Heart left ventricle (tissue), 16 donors: Measurements from ENCODE around the gene DDX56. TPM values are rescaled to one million over a fixed set of nuclear protein-coding genes. Genes with fewer than 3 reads are reported as not detected.

Source experiments
- ATAC-seq, 4 donors: fragments of 200-7000 bp; cut with Tn5 transposase; one replicate each; pipeline ENCODE4 v1.9.1; 2020 to 2022; ENCODE audit warnings: moderate library complexity in 4 of 4, mild to moderate bottlenecking in 3 of 4, moderate number of reproducible peaks in 1 of 4
- DNase-seq, 5 donors: peaks; one replicate each; pipeline ENCODE4 v3.0.0-alpha.2; 2020
- H3K27ac ChIP-seq, 12 donors: fragments of 200-600 bp; sonication (generic) in 4 of 12; one replicate each; pipeline versions ENCODE4 v1.5.0 to v1.8.0; 2016 to 2022; ENCODE audit warnings: mild to moderate bottlenecking in 2 of 12
- H3K27me3 ChIP-seq, 9 donors: fragments of 200-600 bp; sonication (generic) in 2 of 9; one replicate each; pipeline versions ENCODE4 v1.5.1 to v1.8.0; 2016 to 2022; ENCODE audit warnings: mild to moderate bottlenecking in 3 of 9
- H3K36me3 ChIP-seq, 9 donors: fragments of 200-600 bp; sonication (generic) in 2 of 9; one replicate each; pipeline versions ENCODE4 v1.5.0 to v1.8.0; 2018 to 2022; ENCODE audit warnings: mild to moderate bottlenecking in 2 of 9
- H3K4me1 ChIP-seq, 12 donors: fragments of 200-600 bp; sonication (generic) in 4 of 12; one replicate each; pipeline versions ENCODE4 v1.5.0 to v1.8.0; 2016 to 2022; ENCODE audit warnings: mild to moderate bottlenecking in 3 of 12
- H3K4me3 ChIP-seq, 12 donors: fragments of 200-600 bp; sonication (generic) in 4 of 12; one replicate each; pipeline versions ENCODE4 v1.5.0 to v1.8.0; 2017 to 2022; ENCODE audit warnings: mild to moderate bottlenecking in 9 of 12, moderate library complexity in 4 of 12
- H3K9me3 ChIP-seq, 12 donors: fragments of 200-600 bp; sonication (generic) in 4 of 12; one replicate each; pipeline versions ENCODE4 v1.5.0 to v1.8.0; 2016 to 2022; ENCODE audit warnings: mild to moderate bottlenecking in 1 of 12
- POLR2A ChIP-seq, 2 donors: fragments of 450-650 bp; IDR thresholded peaks; one replicate each; pipeline ENCODE4 v1.6.1; 2017; ENCODE audit warnings: antibody characterized with exemption in 2 of 2, mild to moderate bottlenecking in 2 of 2, moderate library complexity in 2 of 2
- WGBS, 4 donors: extraction: QIAGEN DNeasy Blood & Tissue Kit in 2 of 4; methylation state at CpG; one replicate each; pipeline versions ENCODE4 v1.1.5 to v1.1.7; 2013 to 2018; 5-methylcytosine and 5-hydroxymethylcytosine counted together
- intact Hi-C, 10 donors: fragments of 100-400 bp; cut with DNase I; formaldehyde crosslinking; loops; one replicate each; pipeline versions ENCODE4 v1.11.1 to v1.14.2; 2022
- polyA plus RNA-seq, 2 donors: library from polyadenylated mRNA; stranded (reverse); fragments of 200-250 nt; gene quantifications; one replicate each; pipeline ENCODE4 v1.2.3, GENCODE V29; 2013
- total RNA-seq, 9 donors: library from RNA; depleted of rRNA in 2 of 9; stranded (reverse); fragments of >200 nt in 2 of 9; fragmentation: NEBNext Ultra II Directional in 3 of 9; extraction: Animal tissue kit (Norgen Biotek cat#: 25700) in 3 of 9; gene quantifications; one replicate each; pipeline versions ENCODE4 v1.1.0 to v1.2.4, GENCODE V29; 2016 to 2023
- TF ChIP-seq, protein P1 (sequence below), 12 donors: fragments of 200-600 bp; sonication (generic) in 4 of 12; IDR thresholded peaks; one replicate each; pipeline versions ENCODE4 v1.5.0 to v1.8.0; 2018 to 2022; ENCODE audit warnings: antibody characterized with exemption in 12 of 12, mild to moderate bottlenecking in 5 of 12
- donor health status: ischemic (EF 13 %, LVEDD 7.1; RV severe dilation, severe dysfunction).
- donor health status: healthy with polysubstance abuse.
- donor health status: DM: no; HTN: yes; CAD: no.
- donor health status: DM: no; HTN: no; CAD: no.
- donor health status: ischemic (EF 25% LVEDD 6.9; RV normal size, moderate dysfunction).
- donor health status: ischemic (EF 25% LVEDD 5.7; RV mildly dilated, moderate dysfunction).
- donor health status: healthy.
- donor health status: DM: yes; HTN: yes; CAD: no.
- donor health status: ischemic (EF 35%, LVEDD 5.7; RV mildly dilated, moderate dysfunction).
- donor health status: nonischemic (EF 11% LVEDD 7.7; RV severe dilation, severe dysfunction).
- donor health status: DM: yes; HTN: yes; CAD: no.
- donor health status: PGD.
- donor health status: ischemic (EF 29% LVEDD 5.4; RV normal size, mild dysfunction).
- donor health status: nonischemic (EF 23%, LVEDD 6.1; RV moderate dilation, normal function).

The DDX56 gene
- total and polyA plus RNA-seq, 11 donors = 19.4 to 43.4 (median 28.7) TPM

DNA sequence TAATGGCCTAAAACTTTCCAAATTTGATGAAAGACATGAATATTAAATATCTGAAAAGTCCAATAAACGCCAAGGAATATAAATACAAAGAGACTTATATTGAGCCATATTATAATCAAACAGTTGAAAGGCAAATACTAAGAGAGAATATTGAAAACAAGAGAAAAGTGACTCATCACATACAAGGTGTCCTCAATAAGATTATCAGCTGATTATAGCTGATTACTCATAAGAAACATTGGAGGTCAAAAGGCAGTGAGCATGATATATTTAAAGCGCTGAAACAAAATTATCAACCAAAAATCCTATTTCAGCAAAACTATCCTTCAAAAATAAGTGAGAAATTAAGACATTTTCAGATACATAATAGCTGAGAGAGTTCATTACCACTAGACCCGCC lies 24.8 kb downstream of the DDX56 start:
- DNase-seq (no peak), ATAC-seq (no peak)
- TF ChIP-seq, protein P1, sequence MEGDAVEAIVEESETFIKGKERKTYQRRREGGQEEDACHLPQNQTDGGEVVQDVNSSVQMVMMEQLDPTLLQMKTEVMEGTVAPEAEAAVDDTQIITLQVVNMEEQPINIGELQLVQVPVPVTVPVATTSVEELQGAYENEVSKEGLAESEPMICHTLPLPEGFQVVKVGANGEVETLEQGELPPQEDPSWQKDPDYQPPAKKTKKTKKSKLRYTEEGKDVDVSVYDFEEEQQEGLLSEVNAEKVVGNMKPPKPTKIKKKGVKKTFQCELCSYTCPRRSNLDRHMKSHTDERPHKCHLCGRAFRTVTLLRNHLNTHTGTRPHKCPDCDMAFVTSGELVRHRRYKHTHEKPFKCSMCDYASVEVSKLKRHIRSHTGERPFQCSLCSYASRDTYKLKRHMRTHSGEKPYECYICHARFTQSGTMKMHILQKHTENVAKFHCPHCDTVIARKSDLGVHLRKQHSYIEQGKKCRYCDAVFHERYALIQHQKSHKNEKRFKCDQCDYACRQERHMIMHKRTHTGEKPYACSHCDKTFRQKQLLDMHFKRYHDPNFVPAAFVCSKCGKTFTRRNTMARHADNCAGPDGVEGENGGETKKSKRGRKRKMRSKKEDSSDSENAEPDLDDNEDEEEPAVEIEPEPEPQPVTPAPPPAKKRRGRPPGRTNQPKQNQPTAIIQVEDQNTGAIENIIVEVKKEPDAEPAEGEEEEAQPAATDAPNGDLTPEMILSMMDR (IDR thresholded peaks at IDR 0.05) = no peak
- no peak for TF ChIP-seq POLR2A (IDR thresholded peaks at IDR 0.05)
- H3K27me3 ChIP-seq = no peaks in the 10 kb centered on the region
- intact Hi-C loops = no loop called here
- H3K36me3 ChIP-seq = no peaks in the 10 kb centered on the region
- H3K4me1 ChIP-seq = no peaks in the 10 kb centered on the region
- H3K4me3 ChIP-seq = no peak overlapping the region
- H3K9me3 ChIP-seq = no peaks in the 10 kb centered on the region
- 90 to 93% (median 91%) methylated on average over 3 of the region's 3 CpGs for WGBS, 4 donors
- no peak overlapping the region for H3K27ac ChIP-seq

DNA sequence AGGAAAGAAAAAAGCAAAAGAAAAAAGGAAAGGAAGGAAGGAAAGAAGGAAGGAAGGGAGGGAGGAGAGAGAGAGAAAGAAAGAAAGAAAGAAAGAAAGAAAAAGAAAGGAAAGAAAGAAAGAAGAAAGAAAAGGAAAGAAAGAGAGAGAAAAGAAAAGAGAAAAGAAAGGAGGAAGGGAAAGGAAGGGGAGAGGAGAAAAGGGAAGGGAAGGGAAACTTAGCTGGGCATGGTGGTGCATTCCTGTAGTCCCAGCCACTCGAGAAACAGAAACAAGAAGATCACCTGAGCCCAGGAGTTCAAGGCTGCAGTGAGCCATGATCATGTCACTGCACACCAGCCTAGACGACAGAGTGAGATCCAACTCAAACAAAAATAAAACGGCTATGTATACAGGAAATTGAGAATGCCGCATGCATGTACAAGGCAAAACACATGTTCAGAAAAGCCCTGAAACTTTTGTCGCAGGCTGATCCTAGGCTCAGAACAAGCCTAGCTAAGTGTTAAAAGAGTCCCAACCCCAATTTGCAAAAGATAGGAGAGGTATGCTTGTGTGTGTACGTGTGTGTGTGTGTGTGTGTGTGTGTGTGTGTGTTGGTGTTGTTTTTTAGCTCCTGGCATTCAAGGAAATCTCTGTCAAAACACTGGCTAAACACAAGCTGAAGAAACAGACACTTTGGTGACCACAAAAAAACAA lies 26.0 kb downstream of the DDX56 start:
- Histone ChIP-seq H3K4me3 (no peak overlapping the region), H3K27me3 (no peaks in the 10 kb centered on the region), H3K9me3 (no peaks in the 10 kb centered on the region), H3K27ac (no peak overlapping the region), H3K4me1 (no peaks in the 10 kb centered on the region), H3K36me3 (no peaks in the 10 kb centered on the region)
- no peak for TF ChIP-seq POLR2A (IDR thresholded peaks at IDR 0.05)
- TF ChIP-seq, protein P1 (IDR thresholded peaks at IDR 0.05) = no peak
- DNase-seq (no peak), ATAC-seq (no peak)
- intact Hi-C loops = no loop called here
- 32 to 40% (median 35%) methylated on average over 6 of the region's 6 CpGs for WGBS, 4 donors

DNA sequence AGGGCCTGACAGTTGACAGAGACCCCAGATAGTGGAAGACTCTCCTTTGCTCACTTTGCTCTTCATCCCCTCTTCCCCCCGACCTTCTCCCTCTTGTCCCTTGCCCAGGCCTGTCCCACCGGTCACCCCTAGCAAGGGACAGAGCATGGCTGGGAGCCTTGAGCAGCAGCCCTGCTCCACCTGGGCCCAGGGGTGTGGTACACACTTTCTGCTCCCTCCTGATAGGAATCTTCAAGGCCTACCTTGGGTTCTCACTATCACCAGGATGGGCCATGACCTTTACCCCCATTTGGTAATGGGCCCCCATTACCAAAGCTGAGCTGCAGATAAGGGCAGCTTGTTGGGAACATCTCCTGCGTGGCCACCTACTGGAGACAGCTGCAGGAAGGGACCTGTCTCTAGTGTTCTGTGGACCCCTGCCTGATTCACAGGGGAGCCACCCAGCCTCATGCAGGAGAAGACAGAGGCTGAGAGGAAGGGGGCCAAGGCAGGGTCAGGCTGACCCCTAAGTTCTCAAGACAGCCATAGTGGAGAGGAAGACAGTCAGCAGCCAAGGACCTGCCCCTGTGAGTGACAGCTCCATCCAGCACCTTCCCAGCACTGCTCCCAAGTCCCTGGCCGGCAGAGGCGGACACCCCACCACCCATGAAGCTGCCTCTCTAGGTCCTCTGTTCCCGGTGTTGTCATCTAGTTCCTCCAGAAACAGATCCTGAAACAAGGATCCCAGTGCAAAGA lies 31.7 kb downstream of the DDX56 start:
- no peak for TF ChIP-seq POLR2A (IDR thresholded peaks at IDR 0.05)
- TF ChIP-seq, protein P1 (IDR thresholded peaks at IDR 0.05) = no peak
- 84 to 94% (median 86%) methylated on average over 6 of the region's 6 CpGs for WGBS, 4 donors
- intact Hi-C loops = no loop called here

DNA sequence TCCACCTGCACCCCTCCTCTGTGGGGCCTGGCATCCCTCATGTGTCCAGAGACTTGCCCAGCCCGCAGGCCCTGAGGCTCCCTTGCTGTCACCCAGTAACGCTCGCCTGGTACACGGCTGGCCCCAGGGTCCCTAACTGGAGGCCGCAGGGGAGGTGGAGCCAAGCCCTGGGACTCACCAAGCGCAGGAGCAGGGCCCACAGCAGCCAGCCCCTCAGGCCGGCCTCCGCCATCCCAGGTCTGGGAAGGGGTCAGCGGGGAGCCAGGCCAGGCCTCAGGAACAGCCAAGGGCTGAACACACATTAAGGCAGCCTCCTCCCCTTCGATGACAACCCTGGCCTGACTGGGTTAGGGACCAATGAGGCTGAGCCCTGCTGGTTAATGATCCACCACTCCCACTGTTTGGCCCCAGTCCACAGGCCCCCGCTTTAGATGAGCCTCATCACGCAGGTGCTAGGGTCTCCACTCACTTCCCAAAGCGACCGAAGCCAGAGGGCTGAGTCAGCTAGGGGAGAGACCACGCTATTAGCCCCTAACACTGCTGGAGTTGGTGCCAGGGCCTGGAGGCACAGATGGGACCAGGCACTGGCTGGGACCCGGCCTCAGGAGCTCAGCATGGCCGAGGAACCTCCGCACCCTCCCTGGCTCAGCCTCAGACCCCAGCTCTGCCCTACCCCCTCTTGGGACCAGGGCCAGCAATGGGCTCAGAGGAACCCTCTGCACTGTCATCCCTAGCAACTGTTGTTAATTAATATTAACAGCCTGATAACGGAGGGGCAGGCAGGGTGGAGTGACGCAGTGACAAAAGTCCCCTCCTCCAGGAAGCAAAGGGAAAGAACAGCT lies 32.5 kb downstream of the DDX56 start, which contains the start of gene NPC1L1:
Gene NPC1L1 (minus strand): TSS at position 303 of the 842 bp plus-strand sequence. CDS start 71 bp downstream, at position 232.
- Histone ChIP-seq H3K9me3 (no peaks in the 10 kb centered on the region), H3K4me3 (no peak within 1 kb of the TSS), H3K27me3 (no peaks in the 10 kb centered on the region), H3K27ac (no peak within 1 kb of the TSS), H3K4me1 (no peaks in the 10 kb centered on the region), H3K36me3 (no peaks in the 10 kb centered on the region)
- no peak for DNase-seq
- intact Hi-C loops = no loop called here
- TF ChIP-seq, protein P1 (IDR thresholded peaks at IDR 0.05) = no peak
- TF ChIP-seq POLR2A (IDR thresholded peaks at IDR 0.05) = no peak
- 78 to 88% (median 86%) methylated on average over 11 to 20 of the region's 20 CpGs for WGBS, 4 donors
- ATAC-seq = no peak

More for the DNA sequence above, 31.7 kb downstream of the DDX56 start:
- no peaks in the 10 kb centered on the region for H3K4me1 ChIP-seq
- ATAC-seq (no peak), DNase-seq (no peak)
- no peaks in the 10 kb centered on the region for H3K9me3 ChIP-seq
- no peak overlapping the region for H3K27ac ChIP-seq
- H3K36me3 ChIP-seq = no peaks in the 10 kb centered on the region
- no peak overlapping the region for H3K4me3 ChIP-seq
- H3K27me3 ChIP-seq = no peaks in the 10 kb centered on the region
